Pancreas (tissue), 10 donors: Measurements from ENCODE around the gene IL17C. TPM values are rescaled to one million over a fixed set of nuclear protein-coding genes. Genes with fewer than 3 reads are reported as not detected.

ENCODE experiments used
- ATAC-seq, 4 donors: fragments of 200-7000 bp; cut with Tn5 transposase; one replicate each; pipeline versions ENCODE4 v1.8.0 to v1.9.1; 2020; ENCODE audit warnings: mild to moderate bottlenecking in 4 of 4, moderate library complexity in 4 of 4
- DNase-seq, 6 donors: peaks; one replicate each; pipeline ENCODE4 v3.0.0-alpha.2; 2020
- FAIRE-seq: peaks from 2 replicates; lab custom pipeline; 2012; peaks lifted over from hg19 to GRCh38; lab: Jason Lieb, UNC
- H3K27ac ChIP-seq, 4 donors: fragments of 200-600 bp; sonication (generic); 1 replicate in 3 of 4; 2 replicates in 1 of 4; pipeline versions ENCODE4 v1.5.0 to v1.8.0; 2020
- H3K27me3 ChIP-seq, 4 donors: fragments of 200-600 bp; one replicate each; pipeline ENCODE4 v1.8.0; 2021
- H3K36me3 ChIP-seq, 3 donors: fragments of 200-600 bp; sonication (generic) in 1 of 3; one replicate each; pipeline versions ENCODE4 v1.5.0 to v1.8.0; 2020 to 2021
- H3K4me1 ChIP-seq, 3 donors: fragments of 200-600 bp; one replicate each; pipeline ENCODE4 v1.8.0; 2021
- H3K4me3 ChIP-seq, 4 donors: fragments of 200-600 bp; sonication (generic) in 2 of 4; one replicate each; pipeline versions ENCODE4 v1.5.0 to v1.8.0; 2020 to 2021
- H3K9me3 ChIP-seq, 4 donors: fragments of 200-600 bp; one replicate each; pipeline ENCODE4 v1.8.0; 2021
- WGBS, 2 donors: extraction: QIAGEN DNeasy Blood & Tissue Kit; methylation state at CpG; one replicate each; pipeline ENCODE4 v1.1.7; 2013; 5-methylcytosine and 5-hydroxymethylcytosine counted together
- intact Hi-C, 3 donors: fragments of 100-400 bp; cut with DNase I; formaldehyde crosslinking; loops; one replicate each; pipeline versions ENCODE4 v1.11.1 to v1.14.2; 2022
- polyA plus RNA-seq, 2 donors: library from polyadenylated mRNA; stranded (reverse); fragments of 200-250 nt; gene quantifications; one replicate each; pipeline ENCODE4 v1.2.3, GENCODE V29; 2013
- total RNA-seq, 6 donors: library from RNA; stranded (reverse); fragmentation: NEBNext Ultra II Directional in 4 of 6; extraction: Animal tissue kit (Norgen Biotek cat#: 25700) in 4 of 6; gene quantifications; one replicate each; pipeline versions ENCODE4 v1.2.1 to v1.2.4, GENCODE V29; 2021 to 2023
- TF ChIP-seq, protein P1 (sequence below), 4 donors: fragments of 200-600 bp; sonication (generic) in 3 of 4; IDR thresholded peaks; one replicate each; pipeline versions ENCODE4 v1.5.0 to v1.8.0; 2021; ENCODE audit warnings: antibody characterized with exemption in 4 of 4
- donor health status: healthy with polysubstance abuse.
- donor health status: DM: no; HTN: no; CAD: no; lungs with moderate emphysema.
- donor health status: DM: no; HTN: no; CAD: no.
- donor health status: control.
- donor health status: control.
- donor health status: Bipolar disorder and iron deficiency.
- donor health status: DM: yes; HTN: yes; CAD: no.
- donor health status: DM: no; HTN: no; CAD: no.
- donor health status: DM: no; HTN: no; CAD: no.
- donor health status: DM: yes; HTN: yes; CAD: no.

The IL17C gene
- total and polyA plus RNA-seq, 8 donors: 0.14 TPM; not detected in 7

DNA sequence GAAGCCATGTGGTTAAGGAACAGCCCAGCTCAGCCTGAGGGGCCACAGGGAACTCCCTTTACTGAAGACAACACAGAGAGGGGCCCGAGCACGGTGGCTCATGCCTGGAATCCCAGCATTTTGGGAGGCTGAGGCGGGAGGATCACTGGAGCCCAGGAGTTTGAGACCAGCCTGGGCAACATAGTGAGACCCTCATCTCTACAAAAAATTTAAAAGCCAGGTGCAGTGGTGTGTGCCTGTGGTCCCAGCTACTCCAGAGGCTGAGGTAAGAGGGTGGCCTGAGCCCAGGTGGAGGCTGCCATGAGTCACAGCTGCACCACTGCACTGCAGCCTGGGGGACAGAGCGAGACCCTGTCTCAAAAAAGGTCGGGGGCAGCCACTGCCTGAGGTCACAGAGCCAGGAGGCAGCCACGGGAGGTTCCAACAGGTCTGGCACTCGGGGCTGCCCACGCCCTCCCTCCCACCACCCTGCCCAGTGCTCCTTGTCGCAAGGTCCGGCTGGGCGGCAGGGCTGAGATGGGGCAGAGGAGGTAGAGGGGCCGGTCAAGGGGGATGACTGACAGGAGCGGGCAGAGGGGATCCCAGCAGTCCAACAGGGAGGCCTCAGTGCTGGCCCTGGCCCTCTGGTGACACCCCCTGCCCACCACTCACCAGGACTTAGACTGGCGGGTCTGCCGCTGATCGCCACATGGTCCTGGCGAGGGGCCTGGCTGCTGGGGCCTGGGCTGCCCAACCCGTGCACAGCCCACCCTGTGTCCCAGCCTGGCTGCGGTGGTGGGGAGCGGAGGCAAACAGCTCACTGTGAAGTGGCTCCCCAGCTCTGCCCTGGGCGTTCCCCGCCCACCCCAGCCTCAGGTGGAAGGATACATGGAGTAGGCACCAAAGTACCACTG, 9.1 kb downstream of the IL17C start:
- Histone ChIP-seq H3K27me3 (no peaks in the 10 kb centered on the region), H3K4me3 (no peak overlapping the region), H3K4me1 (peaks cover 0 to 9% (median 0%) of the 10 kb centered on the region in 3 donors), H3K36me3 (no peaks in the 10 kb centered on the region), H3K9me3 (no peaks in the 10 kb centered on the region), H3K27ac (no peak overlapping the region)
- intact Hi-C loops: no loop called here
- 90 to 91% methylated on average over 18 to 22 of the region's 22 CpGs for WGBS, 2 donors
- TF ChIP-seq, protein P1, sequence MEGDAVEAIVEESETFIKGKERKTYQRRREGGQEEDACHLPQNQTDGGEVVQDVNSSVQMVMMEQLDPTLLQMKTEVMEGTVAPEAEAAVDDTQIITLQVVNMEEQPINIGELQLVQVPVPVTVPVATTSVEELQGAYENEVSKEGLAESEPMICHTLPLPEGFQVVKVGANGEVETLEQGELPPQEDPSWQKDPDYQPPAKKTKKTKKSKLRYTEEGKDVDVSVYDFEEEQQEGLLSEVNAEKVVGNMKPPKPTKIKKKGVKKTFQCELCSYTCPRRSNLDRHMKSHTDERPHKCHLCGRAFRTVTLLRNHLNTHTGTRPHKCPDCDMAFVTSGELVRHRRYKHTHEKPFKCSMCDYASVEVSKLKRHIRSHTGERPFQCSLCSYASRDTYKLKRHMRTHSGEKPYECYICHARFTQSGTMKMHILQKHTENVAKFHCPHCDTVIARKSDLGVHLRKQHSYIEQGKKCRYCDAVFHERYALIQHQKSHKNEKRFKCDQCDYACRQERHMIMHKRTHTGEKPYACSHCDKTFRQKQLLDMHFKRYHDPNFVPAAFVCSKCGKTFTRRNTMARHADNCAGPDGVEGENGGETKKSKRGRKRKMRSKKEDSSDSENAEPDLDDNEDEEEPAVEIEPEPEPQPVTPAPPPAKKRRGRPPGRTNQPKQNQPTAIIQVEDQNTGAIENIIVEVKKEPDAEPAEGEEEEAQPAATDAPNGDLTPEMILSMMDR (IDR thresholded peaks at IDR 0.05): no peak
- DNase-seq (peak in 2 of 6 donors; percentile 35 to 78), ATAC-seq (no peak), FAIRE-seq (no peak)

DNA sequence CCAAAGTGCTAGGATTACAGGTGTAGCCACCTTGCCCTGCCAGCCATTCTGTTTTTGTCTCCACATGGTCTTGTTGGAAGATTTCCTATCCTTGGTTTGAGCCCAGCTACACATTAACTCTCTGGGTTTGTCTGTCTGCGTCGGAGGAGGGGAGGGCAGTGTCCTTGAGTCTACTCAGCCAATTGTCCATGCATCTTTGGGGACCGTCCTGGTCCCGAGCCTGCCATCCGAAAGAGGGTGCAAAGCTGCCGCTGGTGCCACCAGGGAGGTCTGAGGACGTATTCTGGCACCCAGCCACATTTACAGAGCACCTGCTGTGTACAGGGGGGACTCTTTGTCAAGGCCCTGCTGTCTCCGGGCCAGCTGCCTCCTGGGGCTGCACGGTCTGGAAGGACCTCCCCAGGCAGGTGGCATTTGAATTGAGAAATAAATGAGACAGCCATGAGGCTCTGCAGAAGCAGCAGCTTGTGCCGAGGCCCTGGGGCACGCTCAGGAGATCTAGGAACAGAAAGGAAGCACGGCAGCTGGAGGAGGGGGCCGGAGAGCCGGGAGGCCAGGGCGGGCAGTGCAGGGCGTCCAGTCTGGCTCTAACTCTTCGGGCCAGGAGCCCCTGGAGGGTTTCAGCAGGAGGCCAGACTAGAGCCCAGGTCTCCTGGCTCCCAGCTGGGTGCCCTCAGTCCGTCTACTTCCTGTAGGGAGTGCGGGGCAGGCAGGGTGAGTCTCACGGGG, 11.0 kb downstream of the IL17C start:
- Histone ChIP-seq H3K27ac (peak overlapping the region; percentile 35 to 80 (median 62)), H3K4me3 (peak overlapping the region in 2 of 4 donors; percentile 49 to 85), H3K4me1 (peaks cover 0 to 9% (median 0%) of the 10 kb centered on the region in 3 donors), H3K36me3 (no peaks in the 10 kb centered on the region), H3K27me3 (no peaks in the 10 kb centered on the region), H3K9me3 (no peaks in the 10 kb centered on the region)
- no peak for FAIRE-seq
- 35 to 59% methylated on average over 20 of the region's 20 CpGs for WGBS, 2 donors
- intact Hi-C loops: no loop called here
- TF ChIP-seq, protein P1 (IDR thresholded peaks at IDR 0.05): no peak
- ATAC-seq: peak; percentile 5 to 33 (median 16)
- DNase-seq: peak in 4 of 6 donors; percentile 35 to 74 (median 52)

DNA sequence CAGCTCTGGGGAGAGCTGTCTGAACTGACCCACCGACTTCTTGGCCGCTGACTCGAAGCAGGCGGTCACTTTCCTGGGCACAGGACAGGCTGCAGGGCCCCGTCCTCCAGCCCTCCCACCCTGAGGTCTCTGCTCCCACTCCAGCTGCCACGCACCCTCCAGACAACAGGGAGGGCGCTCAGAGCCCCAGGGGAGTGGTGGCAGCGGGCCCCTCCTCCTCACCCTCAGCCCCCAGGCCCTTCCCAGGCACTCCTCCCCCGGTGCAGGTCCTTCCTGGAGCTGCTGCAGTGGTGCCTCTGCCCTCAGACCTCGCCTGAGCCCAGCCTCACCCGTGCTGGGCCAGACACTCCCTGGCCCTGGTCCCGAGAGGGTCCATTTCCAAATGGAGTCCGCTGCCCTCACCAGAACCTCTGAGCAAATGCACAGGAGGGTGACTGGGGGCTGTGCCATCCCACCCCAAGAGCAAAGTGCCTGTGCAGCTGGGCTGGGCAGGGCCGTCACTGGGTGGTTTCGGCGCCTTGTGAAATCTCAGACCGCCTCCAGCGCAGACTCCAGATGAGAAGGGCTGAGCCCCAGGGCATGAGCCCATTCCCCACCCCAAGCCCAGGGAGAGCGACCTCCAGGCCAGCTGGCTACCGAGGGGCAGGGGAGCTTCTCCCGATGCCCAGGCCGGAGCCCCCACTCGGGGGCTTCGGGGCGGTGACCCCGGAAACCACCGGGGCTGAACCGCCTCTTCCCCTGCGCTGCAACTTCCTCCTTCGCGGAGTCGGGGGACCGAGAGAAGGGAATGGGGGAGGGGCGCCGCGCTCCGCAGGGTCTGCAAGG, 11.8 kb downstream of the IL17C start:
- WGBS, 2 donors: 15 to 38% methylated on average over 30 to 37 of the region's 37 CpGs
- H3K27ac ChIP-seq: peak overlapping the region; percentile 35 to 80 (median 62)
- peak overlapping the region; percentile 49 to 93 (median 70) for H3K4me3 ChIP-seq
- peaks cover 0 to 9% (median 0%) of the 10 kb centered on the region in 3 donors for H3K4me1 ChIP-seq
- peak in 2 of 6 donors; percentile 67 to 83 for DNase-seq
- intact Hi-C loops: no loop called here
- H3K27me3 ChIP-seq: no peaks in the 10 kb centered on the region
- TF ChIP-seq, protein P1 (IDR thresholded peaks at IDR 0.05): no peak
- FAIRE-seq: no peak
- H3K9me3 ChIP-seq: no peaks in the 10 kb centered on the region
- no peaks in the 10 kb centered on the region for H3K36me3 ChIP-seq
- peak; percentile 42 to 59 (median 54) for ATAC-seq

DNA sequence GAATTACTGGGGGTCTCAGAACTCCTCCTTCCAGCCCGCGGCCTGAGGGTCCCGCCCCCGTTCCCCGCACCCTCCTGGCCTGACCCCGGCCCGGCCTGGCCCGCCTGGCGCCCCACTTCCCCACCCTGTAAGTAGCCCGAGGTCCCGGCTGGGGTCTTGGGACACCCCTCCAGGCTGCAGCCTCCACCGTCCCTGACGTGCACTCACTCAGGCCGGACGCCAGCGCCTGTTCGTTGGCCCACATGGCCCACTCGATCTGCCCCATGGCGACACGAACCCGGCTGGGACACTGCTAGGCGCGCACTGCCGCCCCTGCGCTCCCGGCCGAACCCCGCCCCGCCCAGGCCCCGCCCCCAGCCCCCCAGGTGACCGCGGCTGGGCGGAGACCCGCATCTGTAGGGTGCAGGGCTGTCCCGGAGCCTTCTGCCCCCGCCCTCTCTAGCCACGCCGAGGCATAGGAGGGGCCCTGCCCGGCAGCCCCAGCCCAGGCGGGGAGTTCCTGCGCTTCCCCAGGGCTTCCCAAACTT, 12.4 kb downstream of the IL17C start, which contains the start of gene CYBA:
CYBA (minus strand) TSS at position 305 of the 527 bp plus-strand sequence; CDS start at position 265, 40 bp downstream.
- ATAC-seq (peak; percentile 68 to 90 (median 84)), FAIRE-seq (no peak), DNase-seq (peak; percentile 55 to 86 (median 72))
- intact Hi-C loops: no loop called here
- 4 to 14% methylated on average over 37 to 41 of the region's 41 CpGs for WGBS, 2 donors
- no peaks in the 10 kb centered on the region for H3K36me3 ChIP-seq
- H3K4me1 ChIP-seq: peaks cover 0 to 9% (median 0%) of the 10 kb centered on the region in 3 donors
- peak within 1 kb of the TSS; percentile 49 to 93 (median 70) for H3K4me3 ChIP-seq
- H3K9me3 ChIP-seq: no peaks in the 10 kb centered on the region
- no peaks in the 10 kb centered on the region for H3K27me3 ChIP-seq
- TF ChIP-seq, protein P1 (IDR thresholded peaks at IDR 0.05): no peak
- peak within 1 kb of the TSS; percentile 35 to 80 (median 62) for H3K27ac ChIP-seq
